OCI-LY1 (cell line): ENCODE results near the gene FLII.

Source experiments
- H2AFZ ChIP-seq: fragments of 200-600 bp; sonication (generic), shearing (Covaris generic); 2 replicates; pipeline ENCODE4 v1.6.0; 2014; ENCODE audit warnings: antibody characterized with exemption, mild to moderate bottlenecking, low read length
- H3F3A ChIP-seq: fragments of 200-600 bp; sonication (generic), shearing (Covaris generic); 2 replicates; pipeline ENCODE4 v1.6.0; 2014; ENCODE audit warnings: mild to moderate bottlenecking, antibody characterized with exemption, low read length, moderate library complexity; ENCODE audit not compliant: insufficient read depth
- H3K27ac ChIP-seq: fragments of 200-600 bp; sonication (generic); 2 replicates; pipeline ENCODE4 v1.5.1; 2014; ENCODE audit warnings: low read length, mixed run types, mild to moderate bottlenecking, low read depth; ENCODE audit not compliant: poor library complexity, severe bottlenecking
- H3K27me3 ChIP-seq: fragments of 200-600 bp; sonication (generic); 2 replicates; pipeline ENCODE4 v1.6.0; 2014; ENCODE audit warnings: antibody characterized with exemption, mild to moderate bottlenecking, low read length, moderate library complexity; ENCODE audit not compliant: insufficient read depth
- H3K36me3 ChIP-seq: fragments of 200-600 bp; sonication (generic); 2 replicates; pipeline ENCODE4 v1.6.1; 2014; ENCODE audit warnings: mild to moderate bottlenecking, antibody characterized with exemption, low read length, moderate library complexity, mixed read lengths; ENCODE audit not compliant: insufficient read depth
- H3K4me1 ChIP-seq: fragments of 200-600 bp; sonication (generic); 2 replicates; pipeline ENCODE4 v1.5.1; 2014; ENCODE audit warnings: mild to moderate bottlenecking, low read length, moderate library complexity; ENCODE audit not compliant: insufficient read depth, severe bottlenecking
- H3K4me2 ChIP-seq: fragments of 200-600 bp; sonication (generic), shearing (Covaris generic); 2 replicates; pipeline ENCODE4 v1.6.1; 2014; ENCODE audit warnings: low read length
- H3K4me3 ChIP-seq: fragments of 200-600 bp; sonication (generic); 2 replicates; pipeline ENCODE4 v1.5.1; 2014; ENCODE audit warnings: low read length, low read depth, mild to moderate bottlenecking, mixed read lengths; ENCODE audit not compliant: poor library complexity, severe bottlenecking
- H3K79me2 ChIP-seq: fragments of 200-600 bp; shearing (Covaris generic); 2 replicates; pipeline ENCODE4 v1.6.1; 2016; ENCODE audit warnings: mixed run types, low read length, mixed read lengths; ENCODE audit not compliant: insufficient read depth
- H3K9ac ChIP-seq: fragments of 200-600 bp; sonication (generic), shearing (Covaris generic); 2 replicates; pipeline ENCODE4 v1.6.1; 2014; ENCODE audit warnings: mild to moderate bottlenecking, low read length, mixed read lengths
- H3K9me2 ChIP-seq: fragments of 200-600 bp; sonication (generic), shearing (Covaris generic); 2 replicates; pipeline ENCODE4 v1.6.1; 2014; ENCODE audit warnings: low read depth, mild to moderate bottlenecking, low read length, mixed read lengths
- H3K9me3 ChIP-seq: fragments of 200-600 bp; shearing (Covaris generic); 2 replicates; pipeline ENCODE4 v1.6.1; 2014; ENCODE audit warnings: low read length, mixed read lengths
- H4K20me1 ChIP-seq: fragments of 200-600 bp; sonication (generic), shearing (Covaris generic); 2 replicates; pipeline ENCODE4 v1.6.0; 2016; ENCODE audit warnings: mild to moderate bottlenecking, low read length; ENCODE audit not compliant: insufficient read depth
- CTCF ChIP-seq: fragments of 200-600 bp; sonication (generic), shearing (Covaris generic); IDR thresholded peaks from 2 replicates; pipeline ENCODE4 v1.5.1; 2017; ENCODE audit warnings: mild to moderate bottlenecking, antibody characterized with exemption, low read length, moderate library complexity, mixed read lengths
- EZH2 ChIP-seq: fragments of 200-600 bp; sonication (generic), shearing (Covaris generic); IDR thresholded peaks from 2 replicates; pipeline ENCODE4 v1.8.0; 2017; ENCODE audit warnings: borderline replicate concordance, mixed run types, mild to moderate bottlenecking, antibody characterized with exemption, low read length, moderate library complexity, mixed read lengths

Gene FLII

GRCh38 chr17:18231164-18231563 is 27.4 kb downstream of the FLII start:
- Histone ChIP-seq H3F3A (no peaks in the 10 kb centered on the region), H3K36me3 (no peaks in the 10 kb centered on the region), H2AFZ (no peak overlapping the region), H3K4me1 (peaks cover 8% of the 10 kb centered on the region), H3K27ac (no peak overlapping the region), H3K4me3 (no peak overlapping the region), H3K27me3 (no peaks in the 10 kb centered on the region), H3K9ac (no peak overlapping the region), H3K4me2 (no peak overlapping the region), H3K9me2 (no peaks in the 10 kb centered on the region), H3K9me3 (no peaks in the 10 kb centered on the region), H4K20me1 (no peaks in the 10 kb centered on the region), H3K79me2 (no peaks in the 10 kb centered on the region)
- TF ChIP-seq CTCF (no peak), EZH2 (no peak)

GRCh38 chr17:18230288-18231141 is 28.0 kb downstream of the FLII start:
- Histone ChIP-seq H3K4me3 (no peak overlapping the region), H3K79me2 (no peaks in the 10 kb centered on the region), H3K9ac (no peak overlapping the region), H2AFZ (no peak overlapping the region), H3K27ac (no peak overlapping the region), H3K9me3 (no peaks in the 10 kb centered on the region), H3K4me1 (peaks cover 12% of the 10 kb centered on the region), H3K4me2 (no peak overlapping the region), H3K9me2 (no peaks in the 10 kb centered on the region), H3F3A (no peaks in the 10 kb centered on the region), H4K20me1 (no peaks in the 10 kb centered on the region), H3K36me3 (no peaks in the 10 kb centered on the region), H3K27me3 (no peaks in the 10 kb centered on the region)
- TF ChIP-seq EZH2 (no peak), CTCF (no peak)

GRCh38 chr17:18229771-18230170 is 28.8 kb downstream of the FLII start:
- Histone ChIP-seq H3K36me3 (no peaks in the 10 kb centered on the region), H3K79me2 (no peaks in the 10 kb centered on the region), H3K4me2 (no peak overlapping the region), H4K20me1 (no peaks in the 10 kb centered on the region), H3K9ac (no peak overlapping the region), H3K9me3 (no peaks in the 10 kb centered on the region), H2AFZ (no peak overlapping the region), H3K27ac (no peak overlapping the region), H3K9me2 (no peaks in the 10 kb centered on the region), H3F3A (no peaks in the 10 kb centered on the region), H3K4me3 (no peak overlapping the region), H3K4me1 (peaks cover 15% of the 10 kb centered on the region), H3K27me3 (no peaks in the 10 kb centered on the region)
- TF ChIP-seq CTCF (no peak), EZH2 (no peak)
